ENCODE measurements around the gene OR6A2.
A peak's percentile ranks its signal among the peaks of the same experiment; 100 is the strongest.

GRCh38 chr11:6755303-6755952 lies 44.1 kb downstream of the OR6A2 start:
- TF ChIP-seq, protein P1, sequence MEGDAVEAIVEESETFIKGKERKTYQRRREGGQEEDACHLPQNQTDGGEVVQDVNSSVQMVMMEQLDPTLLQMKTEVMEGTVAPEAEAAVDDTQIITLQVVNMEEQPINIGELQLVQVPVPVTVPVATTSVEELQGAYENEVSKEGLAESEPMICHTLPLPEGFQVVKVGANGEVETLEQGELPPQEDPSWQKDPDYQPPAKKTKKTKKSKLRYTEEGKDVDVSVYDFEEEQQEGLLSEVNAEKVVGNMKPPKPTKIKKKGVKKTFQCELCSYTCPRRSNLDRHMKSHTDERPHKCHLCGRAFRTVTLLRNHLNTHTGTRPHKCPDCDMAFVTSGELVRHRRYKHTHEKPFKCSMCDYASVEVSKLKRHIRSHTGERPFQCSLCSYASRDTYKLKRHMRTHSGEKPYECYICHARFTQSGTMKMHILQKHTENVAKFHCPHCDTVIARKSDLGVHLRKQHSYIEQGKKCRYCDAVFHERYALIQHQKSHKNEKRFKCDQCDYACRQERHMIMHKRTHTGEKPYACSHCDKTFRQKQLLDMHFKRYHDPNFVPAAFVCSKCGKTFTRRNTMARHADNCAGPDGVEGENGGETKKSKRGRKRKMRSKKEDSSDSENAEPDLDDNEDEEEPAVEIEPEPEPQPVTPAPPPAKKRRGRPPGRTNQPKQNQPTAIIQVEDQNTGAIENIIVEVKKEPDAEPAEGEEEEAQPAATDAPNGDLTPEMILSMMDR (conservative IDR thresholded peaks at IDR 0.05; ENCODE audit: low read length), result peak; percentile 90
- no peak for TF ChIP-seq EZH2phosphoT487 (IDR thresholded peaks at IDR 0.05; ENCODE audit: borderline replicate concordance)

Data from Loucy (cell line).